H9 (cell line): ENCODE data around the gene PI4K2A. TPM values are rescaled to one million over a fixed set of nuclear protein-coding genes. Genes with fewer than 3 reads are reported as not detected.
"Not testable (repeated sequence)": the region's sequence is repeated elsewhere in the genome, so short reads cannot be mapped to it uniquely, and the experiment has no call there.

ENCODE experiments used
- DNase-seq: peaks from one replicate; pipeline ENCODE4 v3.0.0-alpha.2; 2017
- H2AFZ ChIP-seq: one replicate; pipeline ENCODE4 v1.6.1; 2013; ENCODE audit warnings: mild to moderate bottlenecking, low read length, control low read depth, moderate library complexity
- H2AK5ac ChIP-seq: 2 replicates; pipeline ENCODE4 v1.6.1; 2013; ENCODE audit warnings: low read length, control low read depth, mixed read lengths; ENCODE audit not compliant: insufficient read length
- H2BK120ac ChIP-seq: one replicate; pipeline ENCODE4 v1.6.1; 2013; ENCODE audit warnings: low read depth, mild to moderate bottlenecking, low read length, control low read depth, inconsistent platforms; ENCODE audit not compliant: poor library complexity, severe bottlenecking
- H2BK12ac ChIP-seq: 2 replicates; pipeline ENCODE4 v1.6.1; 2013; ENCODE audit warnings: low read length, control low read depth, mixed read lengths, low read depth; ENCODE audit not compliant: insufficient read length
- H2BK15ac ChIP-seq: 2 replicates; pipeline ENCODE4 v1.6.1; 2013; ENCODE audit warnings: low read depth, low read length, control low read depth
- H2BK20ac ChIP-seq: one replicate; pipeline ENCODE4 v1.6.1; 2013; ENCODE audit warnings: low read depth, mild to moderate bottlenecking, low read length, control low read depth, inconsistent platforms; ENCODE audit not compliant: poor library complexity, severe bottlenecking
- H2BK5ac ChIP-seq: 2 replicates; pipeline ENCODE4 v1.6.1; 2013; ENCODE audit warnings: low read length, control low read depth, mixed read lengths; ENCODE audit not compliant: insufficient read length
- H3K14ac ChIP-seq: 2 replicates; pipeline ENCODE4 v1.6.1; 2013; ENCODE audit warnings: low read length, control low read depth; ENCODE audit not compliant: insufficient read depth
- H3K18ac ChIP-seq: 2 replicates; pipeline ENCODE4 v1.6.1; 2013; ENCODE audit warnings: low read depth, mild to moderate bottlenecking, mixed read lengths, low read length, control low read depth; ENCODE audit not compliant: insufficient read length
- H3K23ac ChIP-seq: 2 replicates; pipeline ENCODE4 v1.6.1; 2013; ENCODE audit warnings: low read length, control low read depth, mixed read lengths, low read depth; ENCODE audit not compliant: insufficient read length
- H3K23me2 ChIP-seq: 2 replicates; pipeline ENCODE4 v1.6.1; 2013; ENCODE audit warnings: low read depth, mild to moderate bottlenecking, mixed read lengths, low read length, control low read depth; ENCODE audit not compliant: insufficient read length, poor library complexity, severe bottlenecking
- H3K27ac ChIP-seq: 2 replicates; pipeline ENCODE4 v1.5.1; 2013; ENCODE audit warnings: low read length, control low read depth, mixed read lengths, low read depth; ENCODE audit not compliant: insufficient read length
- H3K27me3 ChIP-seq: 2 replicates; pipeline ENCODE4 v1.6.1; 2013; ENCODE audit warnings: low read length, control low read depth, inconsistent platforms; ENCODE audit not compliant: insufficient read depth
- H3K4ac ChIP-seq: 2 replicates; pipeline ENCODE4 v1.6.1; 2013; ENCODE audit warnings: low read depth, mild to moderate bottlenecking, control low read depth, inconsistent platforms, low read length, moderate library complexity
- H3K4me1 ChIP-seq: 2 replicates; pipeline ENCODE4 v1.6.1; 2013; ENCODE audit warnings: low read length, control low read depth, inconsistent platforms; ENCODE audit not compliant: insufficient read depth
- H3K4me2 ChIP-seq: 2 replicates; pipeline ENCODE4 v1.6.1; 2013; ENCODE audit warnings: low read length, control low read depth, mixed read lengths; ENCODE audit not compliant: insufficient read length, insufficient read depth
- H3K56ac ChIP-seq: 2 replicates; pipeline ENCODE4 v1.6.1; 2013; ENCODE audit warnings: low read depth, mild to moderate bottlenecking, mixed read lengths, low read length, control low read depth; ENCODE audit not compliant: insufficient read length
- H3K79me1 ChIP-seq: 2 replicates; pipeline ENCODE4 v1.6.1; 2013; ENCODE audit warnings: low read depth, mild to moderate bottlenecking, moderate library complexity, low read length, control low read depth, inconsistent platforms; ENCODE audit not compliant: insufficient read depth, poor library complexity, severe bottlenecking
- H3K79me2 ChIP-seq: 2 replicates; pipeline ENCODE4 v1.6.1; 2013; ENCODE audit warnings: low read length, control low read depth, inconsistent platforms; ENCODE audit not compliant: insufficient read depth
- H3K9ac ChIP-seq: 2 replicates; pipeline ENCODE4 v1.6.1; 2013; ENCODE audit warnings: low read length, control low read depth, mixed read lengths; ENCODE audit not compliant: insufficient read length; ENCODE audit errors: extremely low read depth
- H3K9me3 ChIP-seq: one replicate; pipeline ENCODE4 v1.6.1; 2013; ENCODE audit warnings: low read depth, low read length, inconsistent platforms; ENCODE audit not compliant: control insufficient read depth
- H3T11ph ChIP-seq: one replicate; pipeline ENCODE4 v1.6.1; 2013; ENCODE audit warnings: mild to moderate bottlenecking, low read length, control low read depth, inconsistent platforms
- H4K20me1 ChIP-seq: one replicate; pipeline ENCODE4 v1.6.1; 2013; ENCODE audit not compliant: control insufficient read depth, insufficient read length, insufficient read depth
- H4K5ac ChIP-seq: 2 replicates; pipeline ENCODE4 v1.6.1; 2013; ENCODE audit warnings: low read depth, mild to moderate bottlenecking, mixed read lengths, low read length, control low read depth; ENCODE audit not compliant: insufficient read length
- H4K8ac ChIP-seq: replicated peaks from 2 replicates; pipeline ENCODE4 v1.6.1; 2013; ENCODE audit warnings: low read length, control low read depth, mixed read lengths, low read depth; ENCODE audit not compliant: insufficient read length
- H4K91ac ChIP-seq: 2 replicates; pipeline ENCODE4 v1.6.1; 2013; ENCODE audit warnings: low read depth, mild to moderate bottlenecking, moderate library complexity, mixed read lengths, low read length, control low read depth; ENCODE audit not compliant: insufficient read length
- H3K27ac Mint-ChIP-seq, 3 experiments: 2 replicates in 2 of 3; 3 replicates in 1 of 3; pipeline ENCODE4 v1.8.0; 2020 to 2021; ENCODE audit warnings: mixed read lengths in 3 of 3, mild to moderate bottlenecking in 1 of 3, moderate library complexity in 1 of 3
- H3K27me3 Mint-ChIP-seq: 2 replicates; pipeline ENCODE4 v1.8.0; 2021; ENCODE audit warnings: low read depth, mild to moderate bottlenecking, moderate library complexity, mixed read lengths
- H3K36me3 Mint-ChIP-seq, 3 experiments: 2 replicates in 2 of 3; 3 replicates in 1 of 3; pipeline ENCODE4 v1.8.0; 2020 to 2021; ENCODE audit warnings: low read depth in 3 of 3, mixed read lengths in 3 of 3; ENCODE audit not compliant: insufficient read depth in 1 of 3
- H3K4me1 Mint-ChIP-seq, 2 experiments: 2 replicates each; pipeline ENCODE4 v1.8.0; 2020; ENCODE audit warnings: mixed read lengths in 2 of 2
- H3K4me3 Mint-ChIP-seq, 2 experiments: 2 replicates in 1 of 2; 3 replicates in 1 of 2; pipeline ENCODE4 v1.8.0; 2020 to 2021; ENCODE audit warnings: mild to moderate bottlenecking in 2 of 2, mixed read lengths in 2 of 2, moderate library complexity in 1 of 2
- H3K9me3 Mint-ChIP-seq, 2 experiments: 2 replicates in 1 of 2; 3 replicates in 1 of 2; pipeline ENCODE4 v1.8.0; 2020; ENCODE audit warnings: mild to moderate bottlenecking in 2 of 2, mixed read lengths in 2 of 2, moderate library complexity in 1 of 2
- WGBS: extraction: QIAGEN DNeasy Blood & Tissue Kit; methylation state at CpG from one replicate; pipeline ENCODE4 v1.1.7; 2013; ENCODE audit warnings: missing lambda C conversion rate, low lambda C conversion rate, mixed read lengths; ENCODE audit not compliant: insufficient read length; ENCODE audit errors: extremely low coverage; 5-methylcytosine and 5-hydroxymethylcytosine counted together
- total RNA-seq: library from RNA; stranded (reverse); gene quantifications from 2 replicates; pipeline ENCODE4 v1.2.1, GENCODE V29; 2021
- TF ChIP-seq, protein P1 (sequence below): fragments of 200-600 bp; sonication (generic); conservative IDR thresholded peaks from 3 replicates; pipeline ENCODE4 v1.8.0; 2021; ENCODE audit warnings: antibody characterized with exemption, mild to moderate bottlenecking

Gene PI4K2A
- total RNA-seq, 1 experiment from 2014 or later = 30.9 TPM

DNA sequence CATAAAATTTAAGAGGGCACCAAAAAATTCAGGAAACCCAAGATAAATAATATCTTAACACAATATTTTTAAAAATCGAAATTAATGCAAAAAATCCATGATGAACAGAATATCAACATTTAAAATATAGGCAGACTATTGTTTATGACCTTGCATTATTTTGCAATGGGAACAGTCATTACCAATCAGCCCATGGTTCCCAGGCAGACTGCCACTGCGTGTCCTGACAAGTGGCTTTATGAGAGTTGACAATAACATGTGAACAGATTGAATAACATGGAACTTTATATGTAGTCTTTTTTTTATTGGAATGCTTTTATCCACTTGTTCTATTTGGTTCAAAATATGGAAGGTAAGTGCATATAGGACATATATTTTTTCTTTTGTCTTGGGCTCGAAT, 49.7 kb downstream of the PI4K2A start:
- Histone ChIP-seq H3K23me2 (peaks cover 10% of the 10 kb centered on the region), H3K9me3 (no peaks in the 10 kb centered on the region), H4K91ac (no peak overlapping the region), H3T11ph (no peak overlapping the region), H3K23ac (no peak overlapping the region), H2BK120ac (no peak overlapping the region), H3K4me1 (peaks cover 4% of the 10 kb centered on the region; the same call in 1 of the 2 replicates), H3K4me2 (no peak overlapping the region), H3K4ac (no peak overlapping the region), H4K8ac (no peak overlapping the region), H3K18ac (no peak overlapping the region), H3K14ac (no peak overlapping the region), H2BK5ac (no peak overlapping the region), H2BK15ac (no peak overlapping the region), H3K27me3 (no peaks in the 10 kb centered on the region; the same call in 1 of the 2 replicates), H2BK12ac (no peak overlapping the region), H3K56ac (no peak overlapping the region), H2AFZ (no peak overlapping the region), H3K27ac (no peak overlapping the region), H4K20me1 (no peaks in the 10 kb centered on the region), H4K5ac (no peak overlapping the region), H3K9ac (no peak overlapping the region), H3K79me2 (no peaks in the 10 kb centered on the region), H2AK5ac (no peak overlapping the region), H2BK20ac (no peak overlapping the region), H3K79me1 (no peaks in the 10 kb centered on the region)
- Mint-ChIP-seq H3K9me3 (peaks cover 0 to 3% of the 10 kb centered on the region in 2 experiments; a peak in 2 of 5 replicates), H3K4me3 (no peak overlapping the region), H3K4me1 (peaks cover 15 to 17% of the 10 kb centered on the region in 2 experiments), H3K27ac (no peak overlapping the region), H3K36me3 (no peaks in the 10 kb centered on the region; a peak in 1 of 7 replicates), H3K27me3 (peaks cover 14% of the 10 kb centered on the region)
- no peak for DNase-seq
- TF ChIP-seq, protein P1, sequence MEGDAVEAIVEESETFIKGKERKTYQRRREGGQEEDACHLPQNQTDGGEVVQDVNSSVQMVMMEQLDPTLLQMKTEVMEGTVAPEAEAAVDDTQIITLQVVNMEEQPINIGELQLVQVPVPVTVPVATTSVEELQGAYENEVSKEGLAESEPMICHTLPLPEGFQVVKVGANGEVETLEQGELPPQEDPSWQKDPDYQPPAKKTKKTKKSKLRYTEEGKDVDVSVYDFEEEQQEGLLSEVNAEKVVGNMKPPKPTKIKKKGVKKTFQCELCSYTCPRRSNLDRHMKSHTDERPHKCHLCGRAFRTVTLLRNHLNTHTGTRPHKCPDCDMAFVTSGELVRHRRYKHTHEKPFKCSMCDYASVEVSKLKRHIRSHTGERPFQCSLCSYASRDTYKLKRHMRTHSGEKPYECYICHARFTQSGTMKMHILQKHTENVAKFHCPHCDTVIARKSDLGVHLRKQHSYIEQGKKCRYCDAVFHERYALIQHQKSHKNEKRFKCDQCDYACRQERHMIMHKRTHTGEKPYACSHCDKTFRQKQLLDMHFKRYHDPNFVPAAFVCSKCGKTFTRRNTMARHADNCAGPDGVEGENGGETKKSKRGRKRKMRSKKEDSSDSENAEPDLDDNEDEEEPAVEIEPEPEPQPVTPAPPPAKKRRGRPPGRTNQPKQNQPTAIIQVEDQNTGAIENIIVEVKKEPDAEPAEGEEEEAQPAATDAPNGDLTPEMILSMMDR = no peak
- WGBS = no CpG with 5 or more reads among the region's 3 CpGs

DNA sequence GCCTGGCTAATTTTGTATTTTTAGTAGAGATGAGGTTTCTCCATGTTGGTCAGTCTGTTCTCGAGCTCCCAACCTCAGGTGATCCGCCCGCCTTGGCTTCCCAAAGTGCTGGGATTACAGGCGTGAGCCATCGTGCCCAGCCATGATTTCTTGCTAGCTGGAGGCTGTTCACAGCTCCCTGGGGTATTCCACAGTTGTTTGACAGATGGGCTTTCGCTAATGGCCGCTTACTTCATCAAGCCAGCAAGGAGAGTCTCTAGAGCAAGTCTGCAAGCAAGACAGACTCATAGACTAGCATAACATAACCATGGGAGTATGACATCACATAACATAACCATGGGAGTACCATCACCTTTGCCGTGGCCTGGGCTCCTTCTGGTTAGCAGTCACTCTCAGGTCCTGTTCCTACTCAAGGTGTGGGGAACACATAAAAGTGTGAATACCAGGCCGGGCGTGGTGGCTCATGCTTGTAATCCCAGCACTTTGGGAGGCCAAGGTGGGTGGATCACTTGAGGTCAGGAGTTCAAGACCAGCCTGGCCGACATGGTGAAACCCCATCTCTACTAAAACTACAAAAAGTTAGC, 57.7 kb downstream of the PI4K2A start:
- not testable (repeated sequence) for H4K5ac ChIP-seq, H2AFZ ChIP-seq, H3K27ac Mint-ChIP-seq, H3K4me3 Mint-ChIP-seq, H4K91ac ChIP-seq, H3K4me2 ChIP-seq, H2AK5ac ChIP-seq, H3K23me2 ChIP-seq, H3K27me3 Mint-ChIP-seq, H3K27me3 ChIP-seq, H3K9me3 Mint-ChIP-seq, H3K4me1 ChIP-seq, H4K20me1 ChIP-seq, H2BK12ac ChIP-seq, H3T11ph ChIP-seq, DNase-seq, H3K27ac ChIP-seq, H3K14ac ChIP-seq, H3K79me1 ChIP-seq, H3K9ac ChIP-seq, H3K56ac ChIP-seq, H2BK120ac ChIP-seq, H2BK5ac ChIP-seq, H2BK20ac ChIP-seq, H3K9me3 ChIP-seq, H4K8ac ChIP-seq, H3K18ac ChIP-seq, H2BK15ac ChIP-seq, H3K79me2 ChIP-seq, H3K23ac ChIP-seq, H3K36me3 Mint-ChIP-seq, H3K4me1 Mint-ChIP-seq, H3K4ac ChIP-seq
- WGBS = no CpG with 5 or more reads among the region's 11 CpGs
